ENCODE measurements around the gene RIF1.

RIF1 gene

GRCh38 chr2:151395509-151396374, 14.0 kb upstream of the RIF1 start:
- H3K4me1 Mint-ChIP-seq, result no peaks in the 10 kb centered on the region
- no peaks in the 10 kb centered on the region for H3K36me3 Mint-ChIP-seq (ENCODE audit: low read depth)
- H3K27me3 Mint-ChIP-seq (ENCODE audit: low read depth), result no peaks in the 10 kb centered on the region
- TF ChIP-seq, protein P1, sequence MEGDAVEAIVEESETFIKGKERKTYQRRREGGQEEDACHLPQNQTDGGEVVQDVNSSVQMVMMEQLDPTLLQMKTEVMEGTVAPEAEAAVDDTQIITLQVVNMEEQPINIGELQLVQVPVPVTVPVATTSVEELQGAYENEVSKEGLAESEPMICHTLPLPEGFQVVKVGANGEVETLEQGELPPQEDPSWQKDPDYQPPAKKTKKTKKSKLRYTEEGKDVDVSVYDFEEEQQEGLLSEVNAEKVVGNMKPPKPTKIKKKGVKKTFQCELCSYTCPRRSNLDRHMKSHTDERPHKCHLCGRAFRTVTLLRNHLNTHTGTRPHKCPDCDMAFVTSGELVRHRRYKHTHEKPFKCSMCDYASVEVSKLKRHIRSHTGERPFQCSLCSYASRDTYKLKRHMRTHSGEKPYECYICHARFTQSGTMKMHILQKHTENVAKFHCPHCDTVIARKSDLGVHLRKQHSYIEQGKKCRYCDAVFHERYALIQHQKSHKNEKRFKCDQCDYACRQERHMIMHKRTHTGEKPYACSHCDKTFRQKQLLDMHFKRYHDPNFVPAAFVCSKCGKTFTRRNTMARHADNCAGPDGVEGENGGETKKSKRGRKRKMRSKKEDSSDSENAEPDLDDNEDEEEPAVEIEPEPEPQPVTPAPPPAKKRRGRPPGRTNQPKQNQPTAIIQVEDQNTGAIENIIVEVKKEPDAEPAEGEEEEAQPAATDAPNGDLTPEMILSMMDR (IDR thresholded peaks at IDR 0.05; ENCODE audit: unreplicated experiment in 3 of 3), result no peak
- H3K4me3 Mint-ChIP-seq, result no peak overlapping the region
- no peaks in the 10 kb centered on the region for H3K9me3 Mint-ChIP-seq
- H3K27ac Mint-ChIP-seq, result no peak overlapping the region

- Mint-ChIP-seq H3K9me3 (no peaks in the 10 kb centered on the region), H3K4me3 (no peak overlapping the region), H3K27ac (no peak overlapping the region), H3K27me3 (ENCODE audit: low read depth) (peaks cover 4% of the 10 kb centered on the region), H3K4me1 (no peaks in the 10 kb centered on the region), H3K36me3 (ENCODE audit: low read depth) (no peaks in the 10 kb centered on the region)
- TF ChIP-seq, protein P1 (IDR thresholded peaks at IDR 0.05; ENCODE audit: unreplicated experiment in 3 of 3), result no peak
Measured at GRCh38 chr2:151399981-151400380, 9.7 kb upstream of the RIF1 start.

DNA sequence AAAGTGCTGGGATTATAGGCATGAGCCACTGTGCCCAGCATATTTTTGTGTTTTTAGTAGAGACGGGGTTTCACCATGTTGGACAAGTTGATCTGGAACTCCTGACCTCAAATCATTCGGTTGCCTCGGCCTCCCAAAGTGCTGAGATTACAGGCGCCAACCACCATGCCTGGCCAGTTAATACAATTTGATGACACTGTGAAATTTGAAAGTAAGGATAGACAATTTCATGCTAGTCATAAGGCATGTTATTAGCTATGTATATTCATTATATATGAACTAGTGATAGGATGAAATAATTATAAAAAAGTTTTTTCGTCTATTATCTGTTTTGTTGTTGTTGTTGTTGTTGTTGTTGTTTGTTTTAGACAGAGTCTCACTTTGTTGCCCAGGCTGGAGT, 8.6 kb upstream of the RIF1 start:
- Mint-ChIP-seq H3K27me3 (ENCODE audit: low read depth) (peaks cover 4% of the 10 kb centered on the region), H3K4me1 (no peaks in the 10 kb centered on the region), H3K27ac (no peak overlapping the region), H3K4me3 (no peak overlapping the region), H3K36me3 (ENCODE audit: low read depth) (no peaks in the 10 kb centered on the region), H3K9me3 (no peaks in the 10 kb centered on the region)
- TF ChIP-seq, protein P1 (IDR thresholded peaks at IDR 0.05; ENCODE audit: unreplicated experiment in 3 of 3), result no peak

DNA sequence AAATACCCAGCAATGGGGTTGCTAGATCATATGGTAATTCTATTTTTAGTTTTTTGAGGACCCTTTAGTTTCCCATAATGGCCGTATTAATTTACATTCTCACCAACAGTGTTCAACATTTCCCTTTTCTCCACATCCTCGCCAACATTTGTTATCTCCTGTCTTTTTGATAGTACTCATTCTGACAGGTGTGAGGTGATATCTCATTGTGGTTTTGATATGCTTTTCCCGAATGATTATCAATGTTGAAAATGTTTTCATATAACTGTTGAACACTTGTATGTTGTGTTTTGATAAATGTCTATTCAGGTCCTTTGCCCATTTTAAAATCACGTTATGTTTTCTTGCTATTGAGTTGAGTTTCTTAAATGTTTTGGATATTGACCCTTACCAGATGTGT, 5.8 kb upstream of the RIF1 start:
- peaks cover 4% of the 10 kb centered on the region for H3K27me3 Mint-ChIP-seq (ENCODE audit: low read depth)
- H3K9me3 Mint-ChIP-seq, result no peaks in the 10 kb centered on the region
- TF ChIP-seq, protein P1 (IDR thresholded peaks at IDR 0.05; ENCODE audit: unreplicated experiment in 3 of 3), result no peak
- no peak overlapping the region for H3K4me3 Mint-ChIP-seq
- H3K4me1 Mint-ChIP-seq, result no peaks in the 10 kb centered on the region
- no peak overlapping the region for H3K27ac Mint-ChIP-seq
- H3K36me3 Mint-ChIP-seq (ENCODE audit: low read depth), result no peaks in the 10 kb centered on the region

- peaks cover 2% of the 10 kb centered on the region for H3K36me3 Mint-ChIP-seq (ENCODE audit: low read depth)
- TF ChIP-seq, protein P1 (IDR thresholded peaks at IDR 0.05; ENCODE audit: unreplicated experiment in 3 of 3), result no peak
- H3K4me1 Mint-ChIP-seq, result peaks cover 7% of the 10 kb centered on the region
- no peak overlapping the region for H3K4me3 Mint-ChIP-seq
- no peak overlapping the region for H3K27ac Mint-ChIP-seq
- H3K27me3 Mint-ChIP-seq (ENCODE audit: low read depth), result peaks cover 4% of the 10 kb centered on the region
- H3K9me3 Mint-ChIP-seq, result no peaks in the 10 kb centered on the region
Measured at GRCh38 chr2:151405376-151405775, 4.3 kb upstream of the RIF1 start.

DNA sequence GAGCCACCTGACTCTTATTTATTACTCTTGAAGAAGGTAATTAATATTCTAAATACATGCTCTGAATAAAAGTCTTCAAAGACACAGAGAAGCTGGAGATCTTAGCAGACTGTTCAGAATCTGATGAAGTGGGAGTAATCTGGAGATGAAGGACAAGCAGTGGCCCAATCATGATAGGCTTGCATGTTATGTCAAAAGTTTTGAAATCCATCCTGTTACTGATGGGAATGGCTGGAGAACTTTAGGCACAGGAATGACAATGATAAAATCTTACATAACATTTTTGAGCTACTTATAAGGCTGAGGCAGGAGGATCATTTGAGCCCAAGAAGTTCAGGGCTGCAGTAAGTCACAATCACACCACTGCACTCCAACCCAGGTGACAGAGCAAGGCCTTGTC, 2.4 kb upstream of the RIF1 start:
- H3K27ac Mint-ChIP-seq, result no peak overlapping the region
- H3K4me1 Mint-ChIP-seq, result peaks cover 18% of the 10 kb centered on the region
- no peaks in the 10 kb centered on the region for H3K9me3 Mint-ChIP-seq
- TF ChIP-seq, protein P1 (IDR thresholded peaks at IDR 0.05; ENCODE audit: unreplicated experiment in 3 of 3), result no peak
- no peaks in the 10 kb centered on the region for H3K27me3 Mint-ChIP-seq (ENCODE audit: low read depth)
- peaks cover 13% of the 10 kb centered on the region for H3K36me3 Mint-ChIP-seq (ENCODE audit: low read depth)
- peak overlapping the region in 1 of 3 experiments; percentile 36 for H3K4me3 Mint-ChIP-seq
